Gastrocnemius medialis (tissue), 4 donors: ENCODE data around the gene IL37. TPM values are rescaled to one million over a fixed set of nuclear protein-coding genes. Genes with fewer than 3 reads are reported as not detected.

Experiments
- ATAC-seq, 2 donors: fragments of 150-250 bp; one replicate each; pipeline ENCODE4 v1.9.1; 2016
- DNase-seq, 2 donors: peaks; one replicate each; pipeline ENCODE4 v3.0.0-alpha.2; 2019
- H3K27ac ChIP-seq, 4 donors: fragments of 200-600 bp; sonication (generic); 1 replicate in 1 of 4; 2 replicates in 3 of 4; pipeline ENCODE4 v1.5.1; 2016 to 2018; ENCODE audit warnings: mild to moderate bottlenecking in 2 of 4, moderate library complexity in 1 of 4
- H3K27me3 ChIP-seq, 3 donors: fragments of 200-600 bp; sonication (generic) in 2 of 3; 1 replicate in 1 of 3; 2 replicates in 2 of 3; pipeline versions ENCODE4 v1.5.1 to v1.6.0; 2016 to 2019; ENCODE audit warnings: mild to moderate bottlenecking in 1 of 3, moderate library complexity in 1 of 3
- H3K36me3 ChIP-seq, 2 donors: fragments of 200-600 bp; sonication (generic) in 1 of 2; one replicate each; pipeline ENCODE4 v1.5.1; 2017 to 2018
- H3K4me1 ChIP-seq, 2 donors: fragments of 200-600 bp; sonication (generic) in 1 of 2; one replicate each; pipeline ENCODE4 v1.5.1; 2016 to 2017; ENCODE audit warnings: mild to moderate bottlenecking in 2 of 2
- H3K4me3 ChIP-seq, 4 donors: fragments of 200-600 bp; sonication (generic) in 3 of 4; 1 replicate in 1 of 4; 2 replicates in 3 of 4; pipeline ENCODE4 v1.5.1; 2016 to 2019; ENCODE audit warnings: mild to moderate bottlenecking in 2 of 4
- H3K9me3 ChIP-seq, 3 donors: fragments of 200-600 bp; sonication (generic) in 2 of 3; 1 replicate in 1 of 3; 2 replicates in 2 of 3; pipeline ENCODE4 v1.5.1; 2016 to 2019
- POLR2A ChIP-seq, 2 donors: fragments of 450-650 bp; IDR thresholded peaks; one replicate each; pipeline ENCODE4 v1.6.1; 2017; ENCODE audit warnings: antibody characterized with exemption in 2 of 2, mild to moderate bottlenecking in 2 of 2, moderate library complexity in 2 of 2
- in situ Hi-C, 4 donors: fragments of 200-750 bp; cut with MboI; loops; one replicate each; pipeline versions ENCODE4 v1.15.0 to v1.8.0; 2017; ENCODE audit warnings: low sequenced_read_pairs in 4 of 4
- intact Hi-C: fragments of 100-400 bp; cut with DNase I; formaldehyde crosslinking; loops from one replicate; pipeline ENCODE4 v1.15.1; 2023; ENCODE audit warnings: low total_unique reads
- total RNA-seq, 4 donors: library from RNA; depleted of rRNA; stranded (reverse); fragments of >200 nt; gene quantifications; one replicate each; pipeline versions ENCODE4 v1.1.0 to v1.2.3, GENCODE V29; 2016
- TF ChIP-seq, protein P1 (sequence below), 5 experiments: fragments of 450-650 bp in 3 of 5; fragments of 200-600 bp in 2 of 5; sonication (generic) in 2 of 5; IDR thresholded peaks in 4 of 5; conservative IDR thresholded peaks in 1 of 5; 1 replicate in 4 of 5; 2 replicates in 1 of 5; pipeline ENCODE4 v1.5.1; 2016 to 2019; ENCODE audit warnings: antibody characterized with exemption in 5 of 5, mild to moderate bottlenecking in 3 of 5, moderate library complexity in 3 of 5

The IL37 gene
- total RNA-seq, 4 donors from 2014 or later: not detected

DNA sequence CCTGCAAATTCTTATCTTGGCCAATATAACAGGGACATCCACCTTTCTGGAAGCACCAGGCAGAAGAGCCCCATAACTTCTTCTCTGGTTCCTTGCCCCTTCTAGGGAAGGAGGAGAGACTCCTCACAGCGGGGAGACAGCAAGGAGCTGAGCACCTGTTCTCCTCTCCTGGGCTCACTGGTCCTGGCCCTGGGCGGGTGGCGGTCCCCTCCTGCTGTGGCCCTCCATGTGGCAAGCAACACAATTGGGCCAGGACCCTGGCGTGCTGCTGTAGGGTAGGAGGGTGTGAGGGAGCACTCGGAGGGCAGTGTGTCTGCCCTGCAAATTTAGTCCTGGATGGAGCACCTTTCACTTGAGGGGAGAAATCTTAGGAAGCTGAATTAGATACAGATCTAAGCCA, 6.9 kb downstream of the IL37 start:
- Histone ChIP-seq H3K4me1 (no peaks in the 10 kb centered on the region), H3K27ac (no peak overlapping the region), H3K4me3 (no peak overlapping the region), H3K27me3 (no peaks in the 10 kb centered on the region), H3K9me3 (no peaks in the 10 kb centered on the region), H3K36me3 (no peaks in the 10 kb centered on the region)
- ATAC-seq (no peak), DNase-seq (no peak)
- TF ChIP-seq, protein P1, sequence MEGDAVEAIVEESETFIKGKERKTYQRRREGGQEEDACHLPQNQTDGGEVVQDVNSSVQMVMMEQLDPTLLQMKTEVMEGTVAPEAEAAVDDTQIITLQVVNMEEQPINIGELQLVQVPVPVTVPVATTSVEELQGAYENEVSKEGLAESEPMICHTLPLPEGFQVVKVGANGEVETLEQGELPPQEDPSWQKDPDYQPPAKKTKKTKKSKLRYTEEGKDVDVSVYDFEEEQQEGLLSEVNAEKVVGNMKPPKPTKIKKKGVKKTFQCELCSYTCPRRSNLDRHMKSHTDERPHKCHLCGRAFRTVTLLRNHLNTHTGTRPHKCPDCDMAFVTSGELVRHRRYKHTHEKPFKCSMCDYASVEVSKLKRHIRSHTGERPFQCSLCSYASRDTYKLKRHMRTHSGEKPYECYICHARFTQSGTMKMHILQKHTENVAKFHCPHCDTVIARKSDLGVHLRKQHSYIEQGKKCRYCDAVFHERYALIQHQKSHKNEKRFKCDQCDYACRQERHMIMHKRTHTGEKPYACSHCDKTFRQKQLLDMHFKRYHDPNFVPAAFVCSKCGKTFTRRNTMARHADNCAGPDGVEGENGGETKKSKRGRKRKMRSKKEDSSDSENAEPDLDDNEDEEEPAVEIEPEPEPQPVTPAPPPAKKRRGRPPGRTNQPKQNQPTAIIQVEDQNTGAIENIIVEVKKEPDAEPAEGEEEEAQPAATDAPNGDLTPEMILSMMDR (IDR thresholded peaks at IDR 0.05 in 4 of 5, conservative IDR thresholded peaks at IDR 0.05 in 1 of 5): no peak
- no peak for TF ChIP-seq POLR2A (IDR thresholded peaks at IDR 0.05)
- in situ Hi-C loops: no loop called here
- intact Hi-C loops: no loop called here

DNA sequence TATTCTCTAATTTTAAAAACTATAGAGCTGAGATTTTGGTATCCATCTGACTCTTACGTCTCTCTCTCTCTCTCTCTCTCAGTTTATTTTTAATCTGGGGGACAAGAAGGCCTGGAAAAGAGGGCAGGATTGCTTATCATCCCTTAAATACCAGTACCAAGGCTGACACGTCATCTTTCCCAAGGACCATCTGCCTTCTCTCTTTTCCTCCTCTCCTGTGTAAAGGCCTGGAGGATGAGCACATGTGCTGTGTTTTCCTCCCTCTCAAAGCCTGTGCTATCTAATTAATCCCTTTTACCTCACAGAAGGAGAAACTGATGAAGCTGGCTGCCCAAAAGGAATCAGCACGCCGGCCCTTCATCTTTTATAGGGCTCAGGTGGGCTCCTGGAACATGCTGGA, 7.3 kb downstream of the IL37 start:
- ATAC-seq (no peak), DNase-seq (no peak)
- Histone ChIP-seq H3K27ac (no peak overlapping the region), H3K4me1 (no peaks in the 10 kb centered on the region), H3K4me3 (no peak overlapping the region), H3K9me3 (no peaks in the 10 kb centered on the region), H3K27me3 (no peaks in the 10 kb centered on the region), H3K36me3 (no peaks in the 10 kb centered on the region)
- TF ChIP-seq, protein P1 (IDR thresholded peaks at IDR 0.05 in 4 of 5, conservative IDR thresholded peaks at IDR 0.05 in 1 of 5): no peak
- no peak for TF ChIP-seq POLR2A (IDR thresholded peaks at IDR 0.05)
- intact Hi-C loops (no loop called here), in situ Hi-C loops (no loop called here)

DNA sequence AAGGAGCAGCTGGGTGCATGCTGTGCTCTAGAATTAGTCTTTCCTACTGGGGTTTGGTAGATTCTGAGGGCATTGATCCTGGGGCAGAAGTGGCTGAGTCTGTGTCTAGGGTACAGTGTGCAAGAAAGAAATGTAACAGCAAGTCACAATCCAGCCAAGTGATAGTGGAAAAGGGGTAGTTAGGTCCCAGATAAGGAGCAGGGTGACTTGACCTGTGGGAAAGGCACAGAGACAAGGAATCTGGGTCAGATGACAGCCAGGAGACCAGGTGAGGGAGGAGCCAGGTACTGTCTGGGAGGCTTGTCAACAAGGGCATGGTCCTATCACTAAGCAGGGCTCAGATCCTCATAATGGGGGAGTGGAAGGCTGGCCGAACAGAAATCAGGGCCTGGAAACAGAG, 8.1 kb downstream of the IL37 start:
- no peak overlapping the region for H3K4me3 ChIP-seq
- H3K36me3 ChIP-seq: no peaks in the 10 kb centered on the region
- intact Hi-C loops: no loop called here
- H3K27me3 ChIP-seq: no peaks in the 10 kb centered on the region
- ATAC-seq: no peak
- H3K9me3 ChIP-seq: no peaks in the 10 kb centered on the region
- TF ChIP-seq, protein P1 (IDR thresholded peaks at IDR 0.05 in 4 of 5, conservative IDR thresholded peaks at IDR 0.05 in 1 of 5): no peak
- no peak for TF ChIP-seq POLR2A (IDR thresholded peaks at IDR 0.05)
- no peak overlapping the region for H3K27ac ChIP-seq
- in situ Hi-C loops: no loop called here
- no peaks in the 10 kb centered on the region for H3K4me1 ChIP-seq
- DNase-seq: no peak

DNA sequence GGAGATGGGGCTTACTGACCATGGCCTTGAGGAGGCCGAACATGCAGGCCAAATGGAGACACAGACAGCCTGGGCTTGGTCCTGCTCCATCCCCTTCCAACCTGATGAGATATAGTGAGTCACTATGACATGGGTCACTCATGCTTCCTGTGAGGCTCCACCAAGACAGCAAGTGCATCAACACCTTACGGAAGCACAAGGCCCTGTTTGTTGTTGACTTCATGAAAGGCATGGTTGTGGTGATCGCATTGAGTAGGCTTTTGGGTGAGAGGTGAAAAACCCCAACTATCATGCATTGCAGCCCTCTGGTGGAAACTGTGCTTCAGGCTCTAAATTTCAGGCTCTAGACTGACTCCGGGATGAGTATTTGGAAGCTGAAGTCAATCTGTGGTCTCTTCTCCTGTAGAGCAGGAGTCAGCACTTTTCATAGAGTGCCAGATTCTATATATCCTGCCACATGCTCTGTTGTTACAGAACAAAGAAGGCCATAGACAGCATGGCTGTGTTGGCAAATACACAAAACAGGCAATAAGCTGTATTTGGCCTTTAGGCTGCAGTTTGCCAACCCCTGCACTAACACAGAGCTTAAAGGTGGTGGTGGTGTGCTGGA, 10.1 kb downstream of the IL37 start:
- in situ Hi-C loops: no loop called here
- Histone ChIP-seq H3K9me3 (no peaks in the 10 kb centered on the region), H3K4me3 (no peak overlapping the region), H3K27me3 (peaks cover 0 to 5% (median 0%) of the 10 kb centered on the region in 3 donors), H3K27ac (no peak overlapping the region), H3K4me1 (no peaks in the 10 kb centered on the region), H3K36me3 (no peaks in the 10 kb centered on the region)
- ATAC-seq (no peak), DNase-seq (no peak)
- TF ChIP-seq, protein P1 (IDR thresholded peaks at IDR 0.05 in 4 of 5, conservative IDR thresholded peaks at IDR 0.05 in 1 of 5): no peak
- no peak for TF ChIP-seq POLR2A (IDR thresholded peaks at IDR 0.05)
- intact Hi-C loops: no loop called here

DNA sequence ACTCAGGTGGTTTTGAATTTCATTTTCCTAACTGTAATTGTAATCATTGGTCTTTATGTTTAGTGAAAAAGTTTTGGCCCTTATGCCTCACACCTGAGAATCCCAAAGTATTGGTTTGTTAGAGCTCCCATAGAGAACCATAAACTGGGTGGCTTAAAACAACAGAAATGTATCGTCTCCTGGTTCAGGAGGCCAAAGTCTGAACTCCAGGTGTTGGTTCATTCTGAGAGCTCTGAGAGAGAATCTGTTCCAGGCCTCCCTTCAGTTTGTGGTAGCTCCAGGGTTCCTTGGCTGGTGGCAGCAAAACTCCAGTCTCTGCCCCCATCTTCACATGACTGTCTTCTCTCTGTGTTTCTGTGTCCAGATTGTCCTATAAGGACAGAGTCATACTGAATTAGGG, 11.0 kb downstream of the IL37 start:
- TF ChIP-seq, protein P1 (IDR thresholded peaks at IDR 0.05 in 4 of 5, conservative IDR thresholded peaks at IDR 0.05 in 1 of 5): no peak
- TF ChIP-seq POLR2A (IDR thresholded peaks at IDR 0.05): no peak

More for the DNA sequence above, 11.0 kb downstream of the IL37 start:
- ATAC-seq (no peak), DNase-seq (no peak)
- no peaks in the 10 kb centered on the region for H3K9me3 ChIP-seq
- peaks cover 0 to 5% (median 0%) of the 10 kb centered on the region in 3 donors for H3K27me3 ChIP-seq
- in situ Hi-C loops (no loop called here), intact Hi-C loops (no loop called here)
- no peaks in the 10 kb centered on the region for H3K36me3 ChIP-seq
- no peak overlapping the region for H3K4me3 ChIP-seq
- H3K27ac ChIP-seq: no peak overlapping the region
- no peaks in the 10 kb centered on the region for H3K4me1 ChIP-seq
